HTR-8/SVneo (cell line): ENCODE data around the gene CDYL2.
"Not testable (repeated sequence)": the region's sequence is repeated elsewhere in the genome, so short reads cannot be mapped to it uniquely, and the experiment has no call there.

Experiments
- DNase-seq: peaks from one replicate; pipeline ENCODE4 v3.0.0; 2011; ENCODE audit warnings: low spot score, mixed read lengths; ENCODE audit not compliant: insufficient read length
- FAIRE-seq: peaks from 2 replicates; lab custom pipeline; 2011; peaks lifted over from hg19 to GRCh38; lab: Jason Lieb, UNC

The CDYL2 gene

GRCh38 chr16:80759419-80760162, 44.8 kb downstream of the CDYL2 start:
- no peak for FAIRE-seq
- no peak for DNase-seq

GRCh38 chr16:80754476-80754875, 49.9 kb downstream of the CDYL2 start:
- no peak for DNase-seq
- FAIRE-seq = no peak

GRCh38 chr16:80752541-80752940, 51.9 kb downstream of the CDYL2 start:
- FAIRE-seq = no peak
- DNase-seq = no peak

GRCh38 chr16:80751167-80751566, 53.2 kb downstream of the CDYL2 start:
- no peak for FAIRE-seq

GRCh38 chr16:80746231-80746630, 58.2 kb downstream of the CDYL2 start:
- DNase-seq (no peak), FAIRE-seq (no peak)

More at GRCh38 chr16:80751167-80751566, 53.2 kb downstream of the CDYL2 start:
- DNase-seq = no peak

GRCh38 chr16:80744856-80745255, 59.5 kb downstream of the CDYL2 start:
- FAIRE-seq (no peak), DNase-seq (no peak)

GRCh38 chr16:80743772-80744171, 60.6 kb downstream of the CDYL2 start:
- DNase-seq (no peak), FAIRE-seq (no peak)

GRCh38 chr16:80743273-80743672, 61.1 kb downstream of the CDYL2 start:
- DNase-seq = no peak
- FAIRE-seq = no peak

- FAIRE-seq (peak; percentile 40), DNase-seq (no peak)
Observed at GRCh38 chr16:80742331-80742730, 62.1 kb downstream of the CDYL2 start.

- peak; percentile 26 for FAIRE-seq
Observed at GRCh38 chr16:80741724-80742123, 62.7 kb downstream of the CDYL2 start.

GRCh38 chr16:80739523-80739922, 64.9 kb downstream of the CDYL2 start:
- FAIRE-seq (no peak), DNase-seq (no peak)

More at GRCh38 chr16:80741724-80742123, 62.7 kb downstream of the CDYL2 start:
- DNase-seq = no peak

- no peak for DNase-seq
- no peak for FAIRE-seq
Observed at GRCh38 chr16:80738521-80738920, 65.9 kb downstream of the CDYL2 start.

GRCh38 chr16:80735846-80736245, 68.6 kb downstream of the CDYL2 start:
- no peak for DNase-seq
- FAIRE-seq = peak; percentile 85

GRCh38 chr16:80733407-80733806, 71.0 kb downstream of the CDYL2 start:
- peak; percentile 33 for FAIRE-seq

GRCh38 chr16:80731915-80732314, 72.5 kb downstream of the CDYL2 start:
- FAIRE-seq = no peak

More at GRCh38 chr16:80733407-80733806, 71.0 kb downstream of the CDYL2 start:
- DNase-seq = no peak

GRCh38 chr16:80727066-80727763, 77.2 kb downstream of the CDYL2 start:
- FAIRE-seq, DNase-seq: not testable (repeated sequence)

More at GRCh38 chr16:80731915-80732314, 72.5 kb downstream of the CDYL2 start:
- no peak for DNase-seq

GRCh38 chr16:80725566-80726162, 78.7 kb downstream of the CDYL2 start:
- DNase-seq = no peak
- FAIRE-seq = no peak

- no peak for FAIRE-seq
- no peak for DNase-seq
Observed at GRCh38 chr16:80723981-80724380, 80.4 kb downstream of the CDYL2 start.

GRCh38 chr16:80723091-80723490, 81.3 kb downstream of the CDYL2 start:
- DNase-seq (no peak), FAIRE-seq (no peak)

GRCh38 chr16:80720804-80721371, 83.5 kb downstream of the CDYL2 start:
- no peak for FAIRE-seq
- no peak for DNase-seq

- no peak for DNase-seq
- FAIRE-seq = no peak
Observed at GRCh38 chr16:80719573-80719972, 84.8 kb downstream of the CDYL2 start.
